Left colon (tissue), 2 donors: ENCODE results near the gene USP12. TPM values are rescaled to one million over a fixed set of nuclear protein-coding genes. Genes with fewer than 3 reads are reported as not detected.

ENCODE experiments used
- ATAC-seq: fragments of 200-7000 bp; cut with Tn5 transposase; one replicate; pipeline ENCODE4 v1.9.1; 2020; ENCODE audit warnings: mild to moderate bottlenecking, moderate library complexity
- DNase-seq, 2 donors: peaks; one replicate each; pipeline ENCODE4 v3.0.0-alpha.2; 2020
- intact Hi-C, 2 donors: fragments of 100-400 bp; cut with DNase I in 1 of 2; cut with micrococcal nuclease in 1 of 2; formaldehyde crosslinking; loops; one replicate each; pipeline versions ENCODE4 v1.11.2 to v1.14.0; 2022; cut with DNase I, micrococcal nuclease
- total RNA-seq, 2 donors: library from RNA; stranded (reverse); fragmentation: NEBNext Ultra II Directional; extraction: Animal tissue kit (Norgen Biotek cat#: 25700); gene quantifications; one replicate each; pipeline ENCODE4 v1.2.1, GENCODE V29; 2021
- donor health status: DM: no; HTN: no; CAD: no.
- donor health status: DM: yes; HTN: yes; CAD: no.

Gene USP12
- total RNA-seq, 2 donors from 2014 or later: 32.2 to 42.0 TPM

- no peak for DNase-seq
- intact Hi-C loops: no loop called here
- ATAC-seq: no peak
Observed at GRCh38 chr13:27054760-27055159, 116.9 kb downstream of the USP12 start.

GRCh38 chr13:27053902-27054595, 117.6 kb downstream of the USP12 start:
- DNase-seq: no peak
- intact Hi-C loops: no loop called here

GRCh38 chr13:27053210-27053884, 118.3 kb downstream of the USP12 start:
- intact Hi-C loops: no loop called here
- no peak for DNase-seq
- ATAC-seq: no peak

More at GRCh38 chr13:27053902-27054595, 117.6 kb downstream of the USP12 start:
- no peak for ATAC-seq

- intact Hi-C loops: no loop called here
- no peak for ATAC-seq
- no peak for DNase-seq
Observed at GRCh38 chr13:27052551-27053208, 118.9 kb downstream of the USP12 start.

- ATAC-seq (no peak), DNase-seq (no peak)
- intact Hi-C loops: no loop called here
Observed at GRCh38 chr13:27047081-27047480, 124.5 kb downstream of the USP12 start.

- intact Hi-C loops: no loop called here
- ATAC-seq (peak; percentile 32), DNase-seq (no peak)
Observed at GRCh38 chr13:27044837-27045570, 126.6 kb downstream of the USP12 start.

GRCh38 chr13:27043013-27043412, 128.6 kb downstream of the USP12 start:
- intact Hi-C loops: no loop called here
- ATAC-seq: peak; percentile 63
- DNase-seq: no peak

GRCh38 chr13:27041341-27041740, 130.3 kb downstream of the USP12 start:
- intact Hi-C loops: no loop called here
- DNase-seq (no peak), ATAC-seq (no peak)

- no peak for ATAC-seq
- no peak for DNase-seq
- intact Hi-C loops: no loop called here
Observed at GRCh38 chr13:27040826-27041108, 130.8 kb downstream of the USP12 start.

- DNase-seq (no peak), ATAC-seq (no peak)
- intact Hi-C loops: no loop called here
Observed at GRCh38 chr13:27039171-27039701, 132.4 kb downstream of the USP12 start.

- no peak for ATAC-seq
Observed at GRCh38 chr13:27038323-27038722, 133.3 kb downstream of the USP12 start.

GRCh38 chr13:27037571-27037970, 134.0 kb downstream of the USP12 start:
- no peak for DNase-seq
- intact Hi-C loops: no loop called here
- no peak for ATAC-seq

More at GRCh38 chr13:27038323-27038722, 133.3 kb downstream of the USP12 start:
- no peak for DNase-seq
- intact Hi-C loops: no loop called here

GRCh38 chr13:27037171-27037570, 134.4 kb downstream of the USP12 start:
- no peak for DNase-seq
- no peak for ATAC-seq
- intact Hi-C loops: no loop called here

- ATAC-seq: no peak
- intact Hi-C loops: no loop called here
Observed at GRCh38 chr13:27036236-27036981, 135.2 kb downstream of the USP12 start.

GRCh38 chr13:27035892-27036235, 135.7 kb downstream of the USP12 start:
- DNase-seq: no peak
- intact Hi-C loops: no loop called here
- no peak for ATAC-seq

More at GRCh38 chr13:27036236-27036981, 135.2 kb downstream of the USP12 start:
- DNase-seq: no peak

- no peak for DNase-seq
- ATAC-seq: no peak
- intact Hi-C loops: no loop called here
Observed at GRCh38 chr13:27034678-27035111, 136.9 kb downstream of the USP12 start.

- DNase-seq (no peak), ATAC-seq (no peak)
- intact Hi-C loops: no loop called here
Observed at GRCh38 chr13:27028683-27029480, 142.7 kb downstream of the USP12 start.

GRCh38 chr13:27027086-27027667, 144.4 kb downstream of the USP12 start:
- ATAC-seq: no peak
- DNase-seq: no peak
- intact Hi-C loops: no loop called here
